ENCODE data around the gene KCNQ1OT1. TPM values are rescaled to one million over a fixed set of nuclear protein-coding genes. Genes with fewer than 3 reads are reported as not detected.
A peak's percentile ranks its signal among the peaks of the same experiment; 100 is the strongest.

KCNQ1OT1 gene
- total and polyA plus RNA-seq, 4 donors: 0.65 to 9.8 (median 4.0) TPM

DNA sequence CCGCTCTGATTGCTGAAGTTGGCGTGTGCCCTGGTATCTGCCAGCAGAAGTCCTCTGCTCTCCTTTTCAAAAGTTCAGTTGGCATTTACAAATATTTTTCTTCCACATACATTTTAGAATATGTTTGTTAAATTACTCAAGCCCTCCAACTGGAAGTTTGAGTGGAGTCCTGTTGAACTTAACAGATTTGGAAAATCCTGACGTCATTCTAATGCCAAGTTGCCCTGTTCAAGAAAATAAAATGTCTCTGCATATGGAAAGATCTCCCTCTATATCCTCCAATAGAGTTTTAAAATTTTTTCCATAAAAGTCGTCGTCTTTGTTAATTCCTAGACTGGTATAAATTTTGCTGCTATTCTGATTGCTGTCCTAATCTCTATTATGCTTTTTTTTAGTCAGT is 3.3 kb downstream of the KCNQ1OT1 start:
- H3K4me3 ChIP-seq (ENCODE audit: low read depth, low read length): no peak overlapping the region
- H3K27ac ChIP-seq (ENCODE audit: low read depth, low read length): no peak overlapping the region
- no peaks in the 10 kb centered on the region for H3K27me3 ChIP-seq (ENCODE audit: control insufficient read depth, insufficient read depth, low read length)
- peaks cover 4% of the 10 kb centered on the region for H3K36me3 ChIP-seq (ENCODE audit: control insufficient read depth, insufficient read depth, low read length)
- no peaks in the 10 kb centered on the region for H3K9me3 ChIP-seq (ENCODE audit: control insufficient read depth, insufficient read depth, low read length)
- WGBS (ENCODE audit: insufficient coverage): no CpG with 5 or more reads among the region's 5 CpGs
- H3K4me1 ChIP-seq (ENCODE audit: control insufficient read depth, insufficient read depth, low read length): peaks cover 35% of the 10 kb centered on the region
- no peak for DNase-seq (ENCODE audit: low read depth in 4 of 6, low spot score in 6 of 6)

DNA sequence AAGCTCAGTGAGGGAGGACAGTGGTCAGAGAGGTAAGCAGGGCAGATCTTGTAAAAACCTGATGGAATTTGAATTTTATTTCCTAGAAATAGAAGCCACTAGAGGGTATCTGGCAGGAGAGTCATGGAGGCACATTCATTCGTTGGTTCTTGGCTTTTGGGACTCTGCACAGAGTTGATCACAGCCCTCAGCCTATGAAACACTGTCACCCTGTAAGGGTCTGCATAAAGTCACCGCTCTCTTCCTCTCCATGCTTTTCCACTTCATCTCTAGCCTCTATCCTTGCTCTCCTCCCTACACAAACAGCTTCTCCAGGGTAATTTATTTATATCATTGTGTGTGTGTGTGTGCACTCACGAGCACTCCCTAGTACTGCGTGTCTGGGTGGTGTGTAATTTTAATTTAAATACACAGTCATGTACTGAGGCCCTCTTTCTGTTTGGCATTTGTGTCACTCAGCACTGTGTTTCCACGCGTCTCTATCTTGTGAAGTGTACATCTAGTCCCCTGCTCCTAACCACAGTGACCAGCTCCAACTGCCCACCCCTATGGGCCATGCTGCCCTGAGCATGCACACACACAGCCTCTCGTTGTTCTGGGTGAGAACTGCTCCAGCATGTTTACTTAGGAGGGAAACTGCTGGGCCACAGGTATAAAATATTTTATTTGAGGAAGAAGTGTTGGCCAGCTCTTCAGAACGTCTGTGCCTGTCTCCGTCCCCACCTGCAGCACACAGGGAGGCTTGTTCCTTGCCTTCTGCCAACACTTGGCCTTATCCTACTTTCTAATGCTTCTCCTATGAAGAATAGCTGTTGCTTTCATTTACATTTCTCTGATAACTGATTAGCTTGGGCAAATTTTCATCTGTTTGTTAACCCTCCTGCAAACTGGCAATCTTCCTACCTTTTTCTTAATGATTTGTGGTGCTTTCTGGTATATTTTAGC is 4.5 kb downstream of the KCNQ1OT1 start:
- no peaks in the 10 kb centered on the region for H3K27me3 ChIP-seq (ENCODE audit: control insufficient read depth, insufficient read depth, low read length)
- H3K4me1 ChIP-seq (ENCODE audit: control insufficient read depth, insufficient read depth, low read length): peaks cover 39% of the 10 kb centered on the region
- no peak overlapping the region for H3K27ac ChIP-seq (ENCODE audit: low read depth, low read length)
- 71% methylated on average over 6 of the region's 9 CpGs for WGBS (ENCODE audit: insufficient coverage)
- H3K36me3 ChIP-seq (ENCODE audit: control insufficient read depth, insufficient read depth, low read length): peaks cover 4% of the 10 kb centered on the region
- no peak for DNase-seq (ENCODE audit: low read depth in 4 of 6, low spot score in 6 of 6)
- H3K4me3 ChIP-seq (ENCODE audit: low read depth, low read length): no peak overlapping the region
- H3K9me3 ChIP-seq (ENCODE audit: control insufficient read depth, insufficient read depth, low read length): no peaks in the 10 kb centered on the region

DNA sequence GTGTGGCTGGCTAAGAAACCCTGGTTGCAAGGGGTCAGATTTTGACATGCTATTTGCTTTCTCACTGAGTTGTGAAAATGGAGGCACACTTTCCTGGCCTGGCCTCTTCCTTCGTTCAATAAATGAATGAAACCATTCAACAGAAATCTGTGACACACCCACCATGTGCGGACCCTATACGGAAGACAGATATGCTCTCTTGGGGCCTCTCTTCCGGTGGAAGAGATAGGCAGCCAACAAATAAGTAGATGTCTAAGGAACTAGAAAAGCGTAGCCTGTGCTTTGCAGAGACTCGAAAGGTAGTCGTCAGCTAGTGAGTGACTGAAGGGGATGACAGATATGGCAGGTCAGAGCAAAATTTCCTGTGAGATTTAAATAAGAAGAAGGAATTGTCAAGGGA is 5.3 kb downstream of the KCNQ1OT1 start:
- H3K27me3 ChIP-seq (ENCODE audit: control insufficient read depth, insufficient read depth, low read length): no peaks in the 10 kb centered on the region
- WGBS (ENCODE audit: insufficient coverage): 68% methylated on average over 7 of the region's 7 CpGs
- H3K4me3 ChIP-seq (ENCODE audit: low read depth, low read length): no peak overlapping the region
- no peak overlapping the region for H3K27ac ChIP-seq (ENCODE audit: low read depth, low read length)
- H3K36me3 ChIP-seq (ENCODE audit: control insufficient read depth, insufficient read depth, low read length): peaks cover 9% of the 10 kb centered on the region
- DNase-seq (ENCODE audit: low read depth in 4 of 6, low spot score in 6 of 6): no peak
- H3K9me3 ChIP-seq (ENCODE audit: control insufficient read depth, insufficient read depth, low read length): no peaks in the 10 kb centered on the region
- H3K4me1 ChIP-seq (ENCODE audit: control insufficient read depth, insufficient read depth, low read length): peaks cover 46% of the 10 kb centered on the region

DNA sequence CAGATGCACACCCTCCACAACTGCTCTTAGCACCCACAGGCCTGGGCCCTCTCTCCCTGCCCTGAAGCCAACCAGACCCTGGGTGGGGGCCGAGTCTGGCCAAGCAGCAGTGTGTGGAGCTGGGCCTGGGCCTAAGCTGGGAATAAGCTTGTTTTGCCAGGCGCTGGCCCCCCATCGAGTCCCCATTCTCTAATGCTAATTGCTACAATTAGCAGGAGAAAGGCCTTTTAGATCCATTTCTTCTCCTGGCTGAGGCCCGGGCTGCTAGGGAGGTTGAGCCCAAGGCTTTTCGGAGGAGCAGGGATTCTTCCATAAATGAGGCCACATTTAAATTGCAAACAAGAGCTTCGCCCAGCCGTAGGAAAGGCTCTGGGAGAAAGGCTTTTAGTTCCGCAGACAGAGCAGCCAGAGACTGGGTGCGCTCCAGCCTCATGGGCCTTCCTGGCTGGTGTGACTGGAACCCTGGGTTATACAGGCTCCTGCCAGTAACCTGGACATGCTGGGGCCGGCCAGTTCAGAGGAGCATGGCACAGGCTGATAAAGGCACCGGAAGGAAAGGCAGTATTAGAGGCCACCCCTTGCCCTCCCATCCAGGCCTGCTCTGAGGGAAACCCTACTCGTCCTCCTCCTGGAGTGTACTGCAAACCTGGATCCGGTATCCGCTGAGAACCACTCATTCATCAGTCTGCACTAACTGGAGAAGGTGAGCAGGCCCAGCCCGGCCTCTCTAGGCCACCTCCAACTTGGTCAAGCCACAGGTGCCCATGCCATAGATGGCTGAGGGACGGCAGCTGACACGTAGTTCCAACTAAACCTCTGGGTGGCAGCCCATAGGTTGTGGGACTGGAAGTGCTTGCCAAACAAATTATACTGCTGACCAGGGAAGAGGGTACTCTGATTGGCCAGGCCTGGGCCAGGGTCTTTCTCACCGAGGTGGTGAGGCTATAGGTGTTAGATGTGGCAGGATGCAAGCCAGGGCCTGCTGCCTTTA is 6.2 kb downstream of the KCNQ1OT1 start:
- peak in 2 of 6 donors; percentile 67 to 81 for DNase-seq (ENCODE audit: low read depth in 4 of 6, low spot score in 6 of 6)
- Histone ChIP-seq H3K27ac (ENCODE audit: low read depth, low read length) (peak overlapping the region; percentile 10), H3K4me3 (ENCODE audit: low read depth, low read length) (no peak overlapping the region), H3K36me3 (ENCODE audit: control insufficient read depth, insufficient read depth, low read length) (peaks cover 11% of the 10 kb centered on the region), H3K9me3 (ENCODE audit: control insufficient read depth, insufficient read depth, low read length) (no peaks in the 10 kb centered on the region), H3K4me1 (ENCODE audit: control insufficient read depth, insufficient read depth, low read length) (peaks cover 54% of the 10 kb centered on the region), H3K27me3 (ENCODE audit: control insufficient read depth, insufficient read depth, low read length) (peaks cover 2% of the 10 kb centered on the region)
- 41% methylated on average over 17 of the region's 18 CpGs for WGBS (ENCODE audit: insufficient coverage)

DNA sequence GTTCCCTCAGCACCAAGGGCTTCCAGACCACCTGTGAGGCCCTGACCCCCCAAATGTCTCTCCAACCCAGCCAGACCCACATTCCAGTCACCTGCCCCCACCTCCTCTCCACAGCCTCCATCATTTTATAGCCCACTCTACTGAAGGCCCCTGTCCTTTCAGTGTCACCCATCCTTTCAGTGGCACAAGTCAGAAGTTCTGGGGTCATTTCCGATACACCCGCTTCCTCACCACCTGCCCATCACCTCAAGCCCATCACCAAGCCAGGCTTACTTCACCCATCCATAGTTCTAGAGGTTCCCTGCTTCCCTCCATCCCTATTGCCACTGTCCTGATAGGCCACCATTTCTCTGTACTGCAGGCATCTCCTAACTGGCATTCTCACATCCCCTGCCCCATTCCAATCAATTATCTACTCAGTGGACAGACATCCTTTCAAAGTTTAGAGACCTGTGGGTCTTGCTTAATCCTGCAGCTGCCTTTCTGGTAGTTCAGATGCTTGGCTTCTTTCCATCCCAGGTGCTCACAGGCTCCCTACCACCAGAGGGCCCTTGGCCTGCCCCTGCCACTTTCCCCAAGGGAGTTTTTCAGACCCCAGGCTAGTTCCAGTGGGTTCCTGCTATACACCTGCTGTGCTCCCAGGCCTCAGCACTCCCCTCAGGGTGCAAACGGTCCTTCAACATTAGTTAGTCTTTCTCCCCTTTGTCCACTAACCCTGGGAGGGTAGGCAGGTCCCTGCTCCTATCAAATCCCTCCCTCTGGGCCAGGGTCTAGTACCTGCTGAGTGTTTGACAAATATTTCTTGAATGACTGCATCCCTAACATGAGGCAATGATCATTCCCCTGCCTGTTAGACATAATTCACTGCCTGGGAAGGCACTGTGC is 7.6 kb downstream of the KCNQ1OT1 start:
- Histone ChIP-seq H3K27ac (ENCODE audit: low read depth, low read length) (no peak overlapping the region), H3K27me3 (ENCODE audit: control insufficient read depth, insufficient read depth, low read length) (peaks cover 2% of the 10 kb centered on the region), H3K9me3 (ENCODE audit: control insufficient read depth, insufficient read depth, low read length) (no peaks in the 10 kb centered on the region), H3K4me1 (ENCODE audit: control insufficient read depth, insufficient read depth, low read length) (peaks cover 68% of the 10 kb centered on the region), H3K4me3 (ENCODE audit: low read depth, low read length) (no peak overlapping the region), H3K36me3 (ENCODE audit: control insufficient read depth, insufficient read depth, low read length) (peaks cover 19% of the 10 kb centered on the region)
- WGBS (ENCODE audit: insufficient coverage): 93% methylated on average over 3 of the region's 3 CpGs
- no peak for DNase-seq (ENCODE audit: low read depth in 4 of 6, low spot score in 6 of 6)

DNA sequence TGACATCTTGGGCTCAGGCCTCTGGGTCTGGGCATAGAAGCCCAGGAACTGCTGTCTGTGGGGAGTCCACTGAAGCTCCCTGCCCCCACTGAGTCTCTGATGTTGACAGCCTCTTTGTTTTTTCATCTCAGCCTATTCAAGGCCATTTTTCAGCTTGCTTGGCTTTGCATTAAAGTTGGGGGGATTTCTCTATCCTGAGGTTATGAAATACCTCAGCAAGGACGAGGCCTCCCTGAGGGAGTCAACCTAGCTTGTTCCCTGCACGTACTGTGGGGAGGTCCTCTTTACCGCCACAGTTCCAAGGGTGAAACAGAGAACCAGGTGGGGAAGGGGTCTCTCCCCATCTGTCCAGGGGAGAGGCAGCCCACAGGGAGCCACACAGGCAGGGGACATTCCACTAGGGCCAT is 8.4 kb downstream of the KCNQ1OT1 start:
- no peak for DNase-seq (ENCODE audit: low read depth in 4 of 6, low spot score in 6 of 6)
- H3K4me3 ChIP-seq (ENCODE audit: low read depth, low read length): no peak overlapping the region
- H3K27me3 ChIP-seq (ENCODE audit: control insufficient read depth, insufficient read depth, low read length): peaks cover 2% of the 10 kb centered on the region
- peaks cover 19% of the 10 kb centered on the region for H3K36me3 ChIP-seq (ENCODE audit: control insufficient read depth, insufficient read depth, low read length)
- H3K9me3 ChIP-seq (ENCODE audit: control insufficient read depth, insufficient read depth, low read length): no peaks in the 10 kb centered on the region
- 62% methylated on average over 3 of the region's 3 CpGs for WGBS (ENCODE audit: insufficient coverage)
- no peak overlapping the region for H3K27ac ChIP-seq (ENCODE audit: low read depth, low read length)
- H3K4me1 ChIP-seq (ENCODE audit: control insufficient read depth, insufficient read depth, low read length): peaks cover 72% of the 10 kb centered on the region

DNA sequence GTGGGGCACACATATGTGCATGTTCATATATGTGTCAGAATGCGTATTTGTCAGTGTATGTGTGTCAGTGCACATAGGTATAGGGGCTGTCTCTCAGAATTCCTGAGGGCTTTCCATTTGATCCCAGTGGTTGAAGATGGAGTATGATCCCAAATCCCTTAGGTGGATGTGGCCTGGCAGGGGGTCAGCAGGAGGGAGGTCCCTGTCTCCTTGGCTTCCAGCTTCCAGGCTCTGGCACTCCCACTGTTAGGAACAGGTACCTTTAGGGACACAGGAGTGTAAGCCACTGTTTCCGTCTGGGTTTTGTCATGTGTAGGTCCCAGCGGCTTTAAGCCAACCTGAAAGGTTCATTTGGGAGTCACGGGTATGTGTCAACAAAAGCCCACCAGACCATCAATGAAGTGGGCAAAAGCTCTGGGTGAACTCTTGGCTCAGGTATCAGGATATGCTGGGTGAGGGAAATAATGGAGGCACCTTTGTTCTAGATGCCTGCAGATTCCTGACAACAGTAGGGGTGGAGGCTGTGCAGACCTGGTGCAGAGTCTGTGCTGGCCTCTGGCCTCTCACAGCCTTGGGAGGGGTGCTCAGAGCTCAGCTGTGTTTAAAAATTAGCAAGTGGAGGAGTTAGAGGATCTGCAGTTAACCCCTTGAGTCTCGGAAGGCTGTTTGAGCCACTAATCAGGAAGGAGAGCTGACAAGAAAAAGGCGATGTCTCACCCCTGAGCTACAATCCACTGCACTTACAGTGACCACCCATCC is 9.0 kb downstream of the KCNQ1OT1 start:
- peaks cover 19% of the 10 kb centered on the region for H3K36me3 ChIP-seq (ENCODE audit: control insufficient read depth, insufficient read depth, low read length)
- DNase-seq (ENCODE audit: low read depth in 4 of 6, low spot score in 6 of 6): no peak
- no peaks in the 10 kb centered on the region for H3K9me3 ChIP-seq (ENCODE audit: control insufficient read depth, insufficient read depth, low read length)
- no peak overlapping the region for H3K4me3 ChIP-seq (ENCODE audit: low read depth, low read length)
- H3K27ac ChIP-seq (ENCODE audit: low read depth, low read length): no peak overlapping the region
- WGBS (ENCODE audit: insufficient coverage): 88% methylated on average over 5 of the region's 6 CpGs
- peaks cover 72% of the 10 kb centered on the region for H3K4me1 ChIP-seq (ENCODE audit: control insufficient read depth, insufficient read depth, low read length)
- H3K27me3 ChIP-seq (ENCODE audit: control insufficient read depth, insufficient read depth, low read length): peaks cover 2% of the 10 kb centered on the region

DNA sequence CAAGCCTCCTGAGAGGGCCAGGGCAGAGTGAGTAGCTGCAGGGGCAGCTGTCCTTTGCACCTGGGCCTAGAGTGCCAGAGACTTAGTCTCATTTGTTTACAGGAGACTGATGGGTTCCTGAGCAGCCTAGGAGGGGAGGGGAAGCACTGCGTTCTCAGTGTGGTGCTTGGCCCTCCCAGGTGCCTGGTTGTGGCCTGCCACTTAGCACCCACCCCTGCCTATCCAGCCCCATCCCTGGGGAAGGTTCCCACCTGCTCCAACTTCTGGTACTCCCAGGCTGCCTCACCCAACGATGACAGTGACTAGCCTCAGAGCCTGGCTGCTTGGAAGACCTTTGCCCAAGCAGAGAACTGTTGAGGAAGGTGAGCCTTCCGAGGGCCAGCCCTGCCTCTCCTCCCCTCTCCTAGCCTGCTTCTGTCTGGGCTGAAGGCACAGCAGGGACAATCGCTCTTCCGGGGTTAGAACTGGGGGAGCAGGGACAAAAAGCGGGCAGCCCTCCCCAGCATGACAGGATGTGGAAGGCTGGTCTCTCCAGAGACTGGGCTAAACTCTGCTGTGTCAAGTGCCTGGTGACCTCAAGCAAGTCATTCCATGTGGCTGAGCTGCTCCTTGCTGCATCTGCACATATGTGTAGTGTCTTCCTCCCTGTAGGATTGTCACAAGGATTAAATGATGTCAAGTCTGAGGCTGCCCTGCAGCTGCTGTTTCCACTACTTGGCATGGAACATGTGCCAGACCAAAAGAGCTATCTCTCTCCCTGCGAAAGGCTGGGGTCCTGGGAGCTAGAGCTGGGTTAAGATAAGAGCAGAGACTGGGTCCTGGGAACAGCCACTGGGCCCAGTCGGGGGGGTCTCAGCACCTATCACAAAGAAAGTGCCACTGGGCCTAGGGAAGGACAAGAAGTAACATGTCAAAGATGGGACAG is 9.9 kb downstream of the KCNQ1OT1 start:
- DNase-seq (ENCODE audit: low read depth in 4 of 6, low spot score in 6 of 6): no peak
- peaks cover 2% of the 10 kb centered on the region for H3K27me3 ChIP-seq (ENCODE audit: control insufficient read depth, insufficient read depth, low read length)
- H3K4me1 ChIP-seq (ENCODE audit: control insufficient read depth, insufficient read depth, low read length): peaks cover 67% of the 10 kb centered on the region
- no peak overlapping the region for H3K4me3 ChIP-seq (ENCODE audit: low read depth, low read length)
- no peak overlapping the region for H3K27ac ChIP-seq (ENCODE audit: low read depth, low read length)
- WGBS (ENCODE audit: insufficient coverage): 82% methylated on average over 6 of the region's 8 CpGs
- peaks cover 22% of the 10 kb centered on the region for H3K36me3 ChIP-seq (ENCODE audit: control insufficient read depth, insufficient read depth, low read length)
- H3K9me3 ChIP-seq (ENCODE audit: control insufficient read depth, insufficient read depth, low read length): no peaks in the 10 kb centered on the region
